Measurements from ENCODE around the gene RAP1A. TPM values are rescaled to one million over a fixed set of nuclear protein-coding genes. Genes with fewer than 3 reads are reported as not detected.

RAP1A gene
- total RNA-seq, 1 experiment from 2014 or later = 26.7 TPM

GRCh38 chr1:111591937-111592336 lies 27.7 kb upstream of the RAP1A start:
- Histone ChIP-seq H3K23ac (ENCODE audit: insufficient read length, low read depth, low read length) (no peak overlapping the region), H4K8ac (replicated peaks; ENCODE audit: insufficient read length, low read depth, low read length) (no peak overlapping the region), H3K14ac (ENCODE audit: insufficient read depth, low read length) (no peak overlapping the region), H2BK15ac (ENCODE audit: low read depth, low read length) (no peak overlapping the region), H3K79me2 (ENCODE audit: insufficient read depth, low read length) (no peaks in the 10 kb centered on the region), H3K18ac (ENCODE audit: insufficient read length, low read depth, low read length) (no peak overlapping the region), H4K5ac (ENCODE audit: insufficient read length, low read depth, low read length) (no peak overlapping the region), H3K9me3 (ENCODE audit: control insufficient read depth, low read depth, low read length) (no peaks in the 10 kb centered on the region), H3K4me1 (ENCODE audit: insufficient read depth, low read length) (peaks cover 6% of the 10 kb centered on the region), H2AK5ac (ENCODE audit: insufficient read length, low read length) (no peak overlapping the region), H4K20me1 (ENCODE audit: control insufficient read depth, insufficient read depth, insufficient read length) (no peaks in the 10 kb centered on the region), H3K9ac (ENCODE audit: extremely low read depth, insufficient read length, low read length) (no peak overlapping the region), H2AFZ (ENCODE audit: low read length) (no peak overlapping the region), H4K91ac (ENCODE audit: insufficient read length, low read depth, low read length) (no peak overlapping the region), H2BK12ac (ENCODE audit: insufficient read length, low read depth, low read length) (no peak overlapping the region), H2BK120ac (ENCODE audit: low read depth, low read length, poor library complexity, severe bottlenecking) (no peak overlapping the region), H3K4me2 (ENCODE audit: insufficient read depth, insufficient read length, low read length) (no peak overlapping the region), H2BK5ac (ENCODE audit: insufficient read length, low read length) (no peak overlapping the region), H3K56ac (ENCODE audit: insufficient read length, low read depth, low read length) (no peak overlapping the region), H3K79me1 (ENCODE audit: insufficient read depth, low read depth, low read length, poor library complexity, severe bottlenecking) (no peaks in the 10 kb centered on the region), H3K23me2 (ENCODE audit: insufficient read length, low read depth, low read length, poor library complexity, severe bottlenecking) (no peaks in the 10 kb centered on the region), H3K27me3 (ENCODE audit: insufficient read depth, low read length) (no peaks in the 10 kb centered on the region), H3K27ac (ENCODE audit: insufficient read length, low read depth, low read length) (no peak overlapping the region), H3T11ph (ENCODE audit: low read length) (no peak overlapping the region), H3K4ac (ENCODE audit: low read depth, low read length) (no peak overlapping the region), H2BK20ac (ENCODE audit: low read depth, low read length, poor library complexity, severe bottlenecking) (no peak overlapping the region)
- H3K27me3 Mint-ChIP-seq (ENCODE audit: low read depth) = no peaks in the 10 kb centered on the region
- no peak overlapping the region for H3K4me3 Mint-ChIP-seq
- no peaks in the 10 kb centered on the region; a peak in 1 of 5 replicates for H3K9me3 Mint-ChIP-seq
- H3K4me1 Mint-ChIP-seq = peaks cover 13 to 18% of the 10 kb centered on the region in 2 experiments
- DNase-seq = no peak
- no CpG with 5 or more reads among the region's 6 CpGs for WGBS (ENCODE audit: extremely low coverage, insufficient read length, low lambda C conversion rate)
- no peak overlapping the region for H3K27ac Mint-ChIP-seq
- H3K36me3 Mint-ChIP-seq (ENCODE audit: insufficient read depth in 1 of 3, low read depth in 3 of 3) = no peaks in the 10 kb centered on the region
- TF ChIP-seq CTCF (conservative IDR thresholded peaks at IDR 0.05) = no peak
